Posterior vena cava (tissue), 2 donors: Measurements from ENCODE around the gene ARHGEF37. TPM values are rescaled to one million over a fixed set of nuclear protein-coding genes. Genes with fewer than 3 reads are reported as not detected.
A peak's percentile ranks its signal among the peaks of the same experiment; 100 is the strongest.
"Not testable (repeated sequence)": the region's sequence is repeated elsewhere in the genome, so short reads cannot be mapped to it uniquely, and the experiment has no call there.

Experiments used
- DNase-seq: peaks from one replicate; pipeline ENCODE4 v3.0.0-alpha.2; 2020; ENCODE audit warnings: low spot score
- intact Hi-C, 2 donors: fragments of 100-400 bp; cut with DNase I; formaldehyde crosslinking; loops; one replicate each; pipeline versions ENCODE4 v1.14.1 to v1.14.2; 2022 to 2023
- total RNA-seq, 2 donors: library from RNA; stranded (reverse); fragmentation: NEBNext Ultra II Directional; extraction: Animal tissue kit (Norgen Biotek cat#: 25700); gene quantifications; one replicate each; pipeline ENCODE4 v1.2.1, GENCODE V29; 2021
- donor health status: DM: yes; HTN: yes; CAD: no.
- donor health status: DM: yes; HTN: yes; CAD: no.

The ARHGEF37 gene
- total RNA-seq, 2 donors from 2014 or later: 10.7 to 11.0 TPM

GRCh38 chr5:149658299-149658698 lies 77.0 kb downstream of the ARHGEF37 start:
- intact Hi-C loops: loop anchor here in 1 of 2 donors (5.0 kb wide), 1 partner anchor 169 kb away; no protein-coding TSS in a partner anchor
- DNase-seq: no peak

GRCh38 chr5:149664083-149664482 lies 82.8 kb downstream of the ARHGEF37 start:
- intact Hi-C loops: loop anchor here in 1 of 2 donors (5.0 kb wide), 1 partner anchor 998 kb away; the partner anchor contains the start of gene MYOZ3
- no peak for DNase-seq

GRCh38 chr5:149664666-149665415 lies 83.5 kb downstream of the ARHGEF37 start:
- intact Hi-C loops: loop anchor here in 1 of 2 donors (5.0 kb wide), 2 partner anchors 817 to 997 kb away; partner anchors contain the start of gene MYOZ3
- DNase-seq: no peak

- DNase-seq: no peak
- intact Hi-C loops: loop anchor here in 1 of 2 donors (5.0 kb wide), 1 partner anchor 817 kb away; no protein-coding TSS in a partner anchor
These were observed 84.3 kb downstream of the ARHGEF37 start for GRCh38 chr5:149665416-149666175.

- intact Hi-C loops: loop anchor here in 1 of 2 donors (5.0 kb wide), 1 partner anchor 816 kb away; no protein-coding TSS in a partner anchor
- DNase-seq: no peak
These were observed 85.0 kb downstream of the ARHGEF37 start for GRCh38 chr5:149666212-149666852.

- intact Hi-C loops: loop anchor here in 1 of 2 donors (5.0 kb wide), 1 partner anchor 815 kb away; no protein-coding TSS in a partner anchor
These were observed 86.0 kb downstream of the ARHGEF37 start for GRCh38 chr5:149667084-149667828.

GRCh38 chr5:149667829-149668330 lies 86.6 kb downstream of the ARHGEF37 start:
- intact Hi-C loops: loop anchor here in 1 of 2 donors (5.0 kb wide), 1 partner anchor 814 kb away; no protein-coding TSS in a partner anchor
- DNase-seq: no peak

More at GRCh38 chr5:149667084-149667828, 86.0 kb downstream of the ARHGEF37 start:
- no peak for DNase-seq

- intact Hi-C loops: loop anchor here in 1 of 2 donors (5.0 kb wide), 1 partner anchor 813 kb away; no protein-coding TSS in a partner anchor
- DNase-seq: not testable (repeated sequence)
These were observed 88.0 kb downstream of the ARHGEF37 start for GRCh38 chr5:149669273-149669672.

- DNase-seq: no peak
- intact Hi-C loops: no loop called here
These were observed 90.2 kb downstream of the ARHGEF37 start for GRCh38 chr5:149671544-149671943.

GRCh38 chr5:149672701-149673476 lies 91.6 kb downstream of the ARHGEF37 start:
- no peak for DNase-seq
- intact Hi-C loops: no loop called here

GRCh38 chr5:149674686-149675085 lies 93.4 kb downstream of the ARHGEF37 start:
- intact Hi-C loops: no loop called here
- no peak for DNase-seq

- no peak for DNase-seq
- intact Hi-C loops: no loop called here
These were observed 94.4 kb downstream of the ARHGEF37 start for GRCh38 chr5:149675610-149676201.

- intact Hi-C loops: no loop called here
- no peak for DNase-seq
These were observed 96.4 kb downstream of the ARHGEF37 start for GRCh38 chr5:149677731-149678130.

- no peak for DNase-seq
These were observed 98.8 kb downstream of the ARHGEF37 start for GRCh38 chr5:149679876-149680809.

GRCh38 chr5:149680810-149681221 lies 99.5 kb downstream of the ARHGEF37 start:
- peak; percentile 84 for DNase-seq
- intact Hi-C loops: loop anchor here in 1 of 2 donors (1.0 kb wide), 1 partner anchor 176 kb away; no protein-coding TSS in a partner anchor

More at GRCh38 chr5:149679876-149680809, 98.8 kb downstream of the ARHGEF37 start:
- intact Hi-C loops: loop anchor here in 1 of 2 donors (1.0 kb wide), 1 partner anchor 177 kb away; no protein-coding TSS in a partner anchor

- DNase-seq: no peak
- intact Hi-C loops: no loop called here
These were observed 100.0 kb downstream of the ARHGEF37 start for GRCh38 chr5:149681252-149681651.
